Uterus (tissue), 4 donors: ENCODE results near the gene PRR20G. TPM values are rescaled to one million over a fixed set of nuclear protein-coding genes. Genes with fewer than 3 reads are reported as not detected.

Experiments
- DNase-seq, 2 donors: peaks; one replicate each; pipeline ENCODE4 v3.0.0-alpha.2; 2019 to 2020
- H3K27ac ChIP-seq, 2 donors: fragments of 200-600 bp; sonication (generic); 1 replicate in 1 of 2; 2 replicates in 1 of 2; pipeline ENCODE4 v1.5.1; 2016 to 2018
- H3K27me3 ChIP-seq, 2 donors: fragments of 200-600 bp; sonication (generic); one replicate each; pipeline ENCODE4 v1.5.1; 2018 to 2019; ENCODE audit warnings: control low read depth in 1 of 2
- H3K36me3 ChIP-seq, 2 donors: fragments of 200-600 bp; sonication (generic); one replicate each; pipeline ENCODE4 v1.5.1; 2019; ENCODE audit warnings: control low read depth in 1 of 2
- H3K4me1 ChIP-seq, 2 donors: fragments of 200-600 bp; sonication (generic); one replicate each; pipeline ENCODE4 v1.5.1; 2018 to 2019; ENCODE audit warnings: control low read depth in 1 of 2
- H3K4me3 ChIP-seq, 2 donors: fragments of 200-600 bp; sonication (generic); 1 replicate in 1 of 2; 2 replicates in 1 of 2; pipeline ENCODE4 v1.5.1; 2018 to 2019; ENCODE audit warnings: mild to moderate bottlenecking in 1 of 2
- H3K9me3 ChIP-seq, 2 donors: fragments of 200-600 bp; sonication (generic); one replicate each; pipeline ENCODE4 v1.5.1; 2019; ENCODE audit warnings: control low read depth in 1 of 2
- POLR2A ChIP-seq, 2 donors: fragments of 450-650 bp; IDR thresholded peaks; one replicate each; pipeline ENCODE4 v1.6.1; 2016; ENCODE audit warnings: antibody characterized with exemption in 2 of 2, mild to moderate bottlenecking in 1 of 2, moderate library complexity in 1 of 2
- intact Hi-C: fragments of 100-400 bp; cut with DNase I; formaldehyde crosslinking; loops from one replicate; pipeline ENCODE4 v1.15.1; 2023; ENCODE audit warnings: low total_unique reads
- total RNA-seq, 4 donors: library from RNA; depleted of rRNA in 3 of 4; stranded (reverse); fragments of >200 nt in 3 of 4; gene quantifications; one replicate each; pipeline versions ENCODE4 v1.1.0 to v1.2.4, GENCODE V29; 2014 to 2023
- TF ChIP-seq, protein P1 (sequence below), 4 experiments: fragments of 200-600 bp in 2 of 4; fragments of 450-650 bp in 2 of 4; sonication (generic) in 2 of 4; IDR thresholded peaks; one replicate each; pipeline ENCODE4 v1.5.1; 2016 to 2019; ENCODE audit warnings: antibody characterized with exemption in 4 of 4, mild to moderate bottlenecking in 2 of 4, moderate library complexity in 1 of 4
- donor health status: DM: yes; HTN: yes; CAD: no.

Gene PRR20G
- total RNA-seq, 4 donors from 2014 or later = not detected

DNA sequence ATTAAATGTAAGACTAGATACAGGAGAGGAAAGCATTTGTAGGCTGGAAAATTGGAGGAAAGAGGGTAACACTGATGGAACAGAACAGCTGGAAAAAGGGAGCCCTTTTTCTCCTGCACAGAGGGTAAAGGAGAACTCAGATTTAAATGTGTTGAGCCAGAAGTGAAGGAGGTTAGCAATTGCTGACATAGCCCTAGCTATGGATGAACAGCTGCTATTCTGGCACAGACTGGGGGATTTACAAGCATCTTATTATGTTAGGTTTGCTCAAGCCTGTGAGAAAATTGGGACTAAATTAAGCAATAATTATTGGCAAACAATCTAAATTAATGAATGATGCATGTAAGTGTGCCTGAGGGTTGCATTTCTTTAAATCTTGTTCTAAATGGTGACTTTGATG, 40.6 kb upstream of the PRR20G start:
- H3K27ac ChIP-seq = no peak overlapping the region
- H3K27me3 ChIP-seq = no peaks in the 10 kb centered on the region
- no peaks in the 10 kb centered on the region for H3K36me3 ChIP-seq
- no peak for DNase-seq
- intact Hi-C loops = no loop called here
- no peaks in the 10 kb centered on the region for H3K9me3 ChIP-seq
- H3K4me3 ChIP-seq = no peak overlapping the region
- no peaks in the 10 kb centered on the region for H3K4me1 ChIP-seq
- TF ChIP-seq, protein P1, sequence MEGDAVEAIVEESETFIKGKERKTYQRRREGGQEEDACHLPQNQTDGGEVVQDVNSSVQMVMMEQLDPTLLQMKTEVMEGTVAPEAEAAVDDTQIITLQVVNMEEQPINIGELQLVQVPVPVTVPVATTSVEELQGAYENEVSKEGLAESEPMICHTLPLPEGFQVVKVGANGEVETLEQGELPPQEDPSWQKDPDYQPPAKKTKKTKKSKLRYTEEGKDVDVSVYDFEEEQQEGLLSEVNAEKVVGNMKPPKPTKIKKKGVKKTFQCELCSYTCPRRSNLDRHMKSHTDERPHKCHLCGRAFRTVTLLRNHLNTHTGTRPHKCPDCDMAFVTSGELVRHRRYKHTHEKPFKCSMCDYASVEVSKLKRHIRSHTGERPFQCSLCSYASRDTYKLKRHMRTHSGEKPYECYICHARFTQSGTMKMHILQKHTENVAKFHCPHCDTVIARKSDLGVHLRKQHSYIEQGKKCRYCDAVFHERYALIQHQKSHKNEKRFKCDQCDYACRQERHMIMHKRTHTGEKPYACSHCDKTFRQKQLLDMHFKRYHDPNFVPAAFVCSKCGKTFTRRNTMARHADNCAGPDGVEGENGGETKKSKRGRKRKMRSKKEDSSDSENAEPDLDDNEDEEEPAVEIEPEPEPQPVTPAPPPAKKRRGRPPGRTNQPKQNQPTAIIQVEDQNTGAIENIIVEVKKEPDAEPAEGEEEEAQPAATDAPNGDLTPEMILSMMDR (IDR thresholded peaks at IDR 0.05) = no peak
- no peak for TF ChIP-seq POLR2A (IDR thresholded peaks at IDR 0.05)

DNA sequence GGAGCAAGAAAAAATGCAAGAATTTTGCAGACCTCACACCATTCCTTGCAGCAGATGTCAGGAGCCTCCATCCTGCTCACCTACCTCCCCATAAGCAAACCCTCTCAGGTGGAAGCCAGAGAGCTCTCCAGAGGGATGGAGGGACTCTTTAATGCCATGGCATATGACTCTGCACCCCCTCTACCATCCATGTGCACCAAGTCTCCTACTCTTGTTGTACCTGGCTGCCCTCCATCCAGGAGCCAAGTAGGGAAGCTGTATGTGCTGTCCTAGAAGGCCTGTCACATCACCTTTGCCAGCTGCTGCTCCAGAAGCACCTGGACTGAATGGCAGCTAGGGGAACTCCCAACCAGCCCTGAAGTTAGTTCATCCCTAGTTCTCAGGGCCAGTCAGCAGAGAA, 38.5 kb upstream of the PRR20G start:
- no peaks in the 10 kb centered on the region for H3K27me3 ChIP-seq
- H3K9me3 ChIP-seq = no peaks in the 10 kb centered on the region
- H3K4me3 ChIP-seq = no peak overlapping the region
- DNase-seq = no peak
- intact Hi-C loops = no loop called here
- no peak overlapping the region for H3K27ac ChIP-seq
- no peaks in the 10 kb centered on the region for H3K4me1 ChIP-seq
- no peaks in the 10 kb centered on the region for H3K36me3 ChIP-seq
- TF ChIP-seq POLR2A (IDR thresholded peaks at IDR 0.05) = no peak
- TF ChIP-seq, protein P1 (IDR thresholded peaks at IDR 0.05) = no peak

GRCh38 chr3:127325629-127325961, 37.7 kb upstream of the PRR20G start:
- Histone ChIP-seq H3K36me3 (no peaks in the 10 kb centered on the region), H3K9me3 (no peaks in the 10 kb centered on the region), H3K27ac (no peak overlapping the region), H3K4me1 (no peaks in the 10 kb centered on the region), H3K4me3 (no peak overlapping the region), H3K27me3 (no peaks in the 10 kb centered on the region)
- intact Hi-C loops = no loop called here
- no peak for TF ChIP-seq POLR2A (IDR thresholded peaks at IDR 0.05)
- TF ChIP-seq, protein P1 (IDR thresholded peaks at IDR 0.05) = no peak
- no peak for DNase-seq

- DNase-seq = no peak
- H3K4me3 ChIP-seq = no peak overlapping the region
- H3K27me3 ChIP-seq = peaks cover 0 to under 1% of the 10 kb centered on the region in 2 donors
- H3K36me3 ChIP-seq = no peaks in the 10 kb centered on the region
- no peak overlapping the region for H3K27ac ChIP-seq
- intact Hi-C loops = no loop called here
- TF ChIP-seq, protein P1 (IDR thresholded peaks at IDR 0.05) = no peak
- TF ChIP-seq POLR2A (IDR thresholded peaks at IDR 0.05) = no peak
- no peaks in the 10 kb centered on the region for H3K4me1 ChIP-seq
- no peaks in the 10 kb centered on the region for H3K9me3 ChIP-seq
These were observed 37.2 kb upstream of the PRR20G start for GRCh38 chr3:127324913-127325628.

DNA sequence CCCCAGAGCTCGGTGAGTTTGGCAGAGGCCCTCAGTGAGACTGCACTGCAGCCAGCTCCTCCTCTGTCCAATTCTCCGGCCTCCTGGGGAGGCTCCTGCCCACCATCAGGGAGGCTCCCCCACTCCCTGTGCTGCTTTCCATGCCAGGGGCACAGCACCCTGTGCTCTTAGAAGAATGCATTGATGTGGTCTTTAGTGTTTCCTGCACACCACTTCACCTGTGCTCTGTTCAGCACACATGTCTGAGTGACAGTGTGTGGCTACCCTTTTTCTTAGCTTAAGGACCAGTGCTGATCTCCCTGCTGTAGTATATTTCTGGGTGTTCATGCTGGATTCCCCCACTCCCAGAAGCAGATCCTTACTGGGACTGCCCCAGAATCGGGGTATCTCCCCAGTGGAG, 36.2 kb upstream of the PRR20G start:
- Histone ChIP-seq H3K27me3 (peaks cover 0 to 3% of the 10 kb centered on the region in 2 donors), H3K4me1 (no peaks in the 10 kb centered on the region), H3K4me3 (no peak overlapping the region), H3K27ac (no peak overlapping the region), H3K36me3 (no peaks in the 10 kb centered on the region), H3K9me3 (no peaks in the 10 kb centered on the region)
- TF ChIP-seq POLR2A (IDR thresholded peaks at IDR 0.05) = no peak
- TF ChIP-seq, protein P1 (IDR thresholded peaks at IDR 0.05) = no peak
- DNase-seq = no peak
- intact Hi-C loops = no loop called here
